Kidney (tissue), 14 donors: Measurements from ENCODE around the gene CD80. TPM values are rescaled to one million over a fixed set of nuclear protein-coding genes. Genes with fewer than 3 reads are reported as not detected.

ENCODE experiments used
- DNase-seq, 5 donors: peaks; one replicate each; pipeline ENCODE4 v3.0.0-alpha.2; 2013 to 2020
- FAIRE-seq: peaks from 2 replicates; lab custom pipeline; 2012; peaks lifted over from hg19 to GRCh38; lab: Jason Lieb, UNC
- H3K27ac ChIP-seq, 2 donors: one replicate each; pipeline ENCODE4 v1.7.0; 2013; ENCODE audit warnings: low read depth in 2 of 2, low read length in 2 of 2, inconsistent platforms in 1 of 2
- H3K27me3 ChIP-seq: one replicate; pipeline ENCODE4 v1.7.1; 2013; ENCODE audit warnings: low read length, inconsistent platforms; ENCODE audit not compliant: control insufficient read depth, insufficient read depth
- H3K36me3 ChIP-seq, 3 donors: one replicate each; pipeline versions ENCODE4 v1.7.0 to v1.7.1; 2013; ENCODE audit warnings: low read length in 3 of 3, control low read depth in 1 of 3, inconsistent platforms in 1 of 3; ENCODE audit not compliant: insufficient read depth in 3 of 3, control insufficient read depth in 2 of 3
- H3K4me1 ChIP-seq, 3 donors: one replicate each; pipeline versions ENCODE4 v1.7.0 to v1.7.1; 2013; ENCODE audit warnings: low read length in 3 of 3, inconsistent platforms in 1 of 3, low read depth in 1 of 3; ENCODE audit not compliant: control insufficient read depth in 2 of 3, insufficient read depth in 2 of 3
- H3K4me3 ChIP-seq, 3 donors: one replicate each; pipeline versions ENCODE4 v1.7.0 to v1.8.1; 2013; ENCODE audit warnings: low read length in 3 of 3, control low read depth in 1 of 3, inconsistent platforms in 1 of 3
- H3K9ac ChIP-seq, 3 donors: one replicate each; pipeline versions ENCODE4 v1.7.0 to v1.7.1; 2013; ENCODE audit warnings: low read length in 3 of 3, control low read depth in 1 of 3, inconsistent platforms in 1 of 3
- H3K9me3 ChIP-seq, 3 donors: one replicate each; pipeline versions ENCODE4 v1.7.0 to v1.7.1; 2013; ENCODE audit warnings: low read length in 3 of 3, control low read depth in 1 of 3, inconsistent platforms in 1 of 3; ENCODE audit not compliant: control insufficient read depth in 2 of 3, insufficient read depth in 1 of 3
- CTCF ChIP-seq: IDR thresholded peaks from 3 replicates; pipeline ENCODE4 v1.5.1; 2012; ENCODE audit warnings: mild to moderate bottlenecking, moderate library complexity, borderline replicate concordance; ENCODE audit not compliant: insufficient read depth; ENCODE audit errors: extremely low read depth
- intact Hi-C: fragments of 100-400 bp; cut with DNase I; formaldehyde crosslinking; loops from one replicate; pipeline ENCODE4 v1.11.1; 2022
- polyA plus RNA-seq: library from polyadenylated mRNA; stranded (reverse); fragments of 350-450 nt; fragmentation: Illumina TruSeq; extraction: RNeasy Lipid Tissue Mini Kit (QIAGEN cat#74804); gene quantifications from one replicate; pipeline ENCODE4 v1.2.3, GENCODE V29; 2014; ENCODE audit warnings: low read depth, low replicate concordance; ENCODE audit not compliant: insufficient read depth
- total RNA-seq: library from RNA; stranded (reverse); fragmentation: NEBNext Ultra II Directional; extraction: Animal tissue kit (Norgen Biotek cat#: 25700); gene quantifications from one replicate; pipeline ENCODE4 v1.2.1, GENCODE V29; 2021
- donor health status: control.
- donor health status: control.
- donor health status: control.
- donor health status: control.
- donor health status: control.
- donor health status: DM: yes; HTN: yes; CAD: no.
- donor health status: Normal renal cell carcinoma (clear cell type).

CD80 gene
- total and polyA plus RNA-seq, 2 donors from 2014 or later: 1.2 TPM; not detected in 1

DNA sequence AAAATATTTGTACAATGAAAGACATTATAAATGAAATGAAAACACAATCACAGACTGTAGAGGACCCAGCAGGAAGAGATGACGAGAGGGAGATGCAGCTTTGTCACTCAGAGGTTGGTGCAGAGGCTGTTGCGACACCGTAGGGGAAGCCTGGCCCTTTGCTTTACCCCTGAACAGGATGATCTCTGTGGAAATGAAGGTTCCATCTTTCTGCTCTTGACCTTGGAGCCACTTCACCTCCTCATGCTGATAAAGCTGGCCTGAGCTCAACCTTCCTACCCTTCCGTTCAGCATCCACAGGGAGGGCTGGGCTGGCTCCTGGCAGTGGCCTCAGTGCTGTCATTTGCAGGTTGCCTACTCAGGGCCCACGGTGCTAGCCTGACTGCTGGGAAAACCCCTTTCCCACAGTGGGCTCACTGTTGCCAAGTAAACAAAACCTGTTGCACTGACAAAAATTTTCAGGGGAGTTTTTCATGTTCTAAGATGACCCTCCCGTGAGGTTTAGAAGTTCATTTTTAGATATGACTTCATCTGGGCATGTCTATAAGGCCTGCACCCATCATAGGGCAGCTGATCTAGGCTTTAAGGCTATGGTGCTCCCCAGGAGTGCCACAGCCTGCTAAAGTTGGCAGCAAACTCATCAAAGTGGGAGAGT, 3.0 kb upstream of the CD80 start:
- intact Hi-C loops: no loop called here
- Histone ChIP-seq H3K4me1 (peaks cover 0 to 2% (median 0%) of the 10 kb centered on the region in 3 donors), H3K27me3 (no peaks in the 10 kb centered on the region), H3K9me3 (no peaks in the 10 kb centered on the region), H3K36me3 (no peaks in the 10 kb centered on the region), H3K4me3 (no peak overlapping the region), H3K27ac (no peak overlapping the region), H3K9ac (no peak overlapping the region)
- no peak for TF ChIP-seq CTCF
- no peak for DNase-seq
- no peak for FAIRE-seq

DNA sequence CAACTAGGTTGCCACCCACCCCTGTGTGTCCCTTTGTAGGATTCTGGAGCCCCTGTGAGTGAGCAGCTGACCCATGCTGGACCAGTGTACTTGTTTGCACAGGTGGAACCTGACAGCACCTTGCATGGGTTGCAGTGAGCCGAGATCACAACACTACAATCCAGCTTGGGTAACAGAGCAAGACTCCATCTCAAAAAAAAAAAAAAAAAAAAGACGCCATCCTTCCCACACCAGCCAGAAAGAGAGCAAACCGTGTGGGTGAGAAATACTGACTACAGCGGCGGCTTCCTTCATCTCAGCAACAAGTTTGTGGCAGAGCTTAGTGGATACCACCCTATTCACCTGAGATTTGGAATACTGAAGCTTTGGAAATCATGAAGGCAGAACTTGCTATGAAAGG, 746 bp upstream of the CD80 start:
- H3K9ac ChIP-seq: no peak overlapping the region
- H3K27ac ChIP-seq: no peak overlapping the region
- H3K9me3 ChIP-seq: no peaks in the 10 kb centered on the region
- no peaks in the 10 kb centered on the region for H3K36me3 ChIP-seq
- no peak for FAIRE-seq
- H3K4me3 ChIP-seq: no peak overlapping the region
- intact Hi-C loops: no loop called here
- no peak for TF ChIP-seq CTCF
- H3K27me3 ChIP-seq: no peaks in the 10 kb centered on the region
- no peak for DNase-seq
- peaks cover 0 to 2% (median 0%) of the 10 kb centered on the region in 3 donors for H3K4me1 ChIP-seq

DNA sequence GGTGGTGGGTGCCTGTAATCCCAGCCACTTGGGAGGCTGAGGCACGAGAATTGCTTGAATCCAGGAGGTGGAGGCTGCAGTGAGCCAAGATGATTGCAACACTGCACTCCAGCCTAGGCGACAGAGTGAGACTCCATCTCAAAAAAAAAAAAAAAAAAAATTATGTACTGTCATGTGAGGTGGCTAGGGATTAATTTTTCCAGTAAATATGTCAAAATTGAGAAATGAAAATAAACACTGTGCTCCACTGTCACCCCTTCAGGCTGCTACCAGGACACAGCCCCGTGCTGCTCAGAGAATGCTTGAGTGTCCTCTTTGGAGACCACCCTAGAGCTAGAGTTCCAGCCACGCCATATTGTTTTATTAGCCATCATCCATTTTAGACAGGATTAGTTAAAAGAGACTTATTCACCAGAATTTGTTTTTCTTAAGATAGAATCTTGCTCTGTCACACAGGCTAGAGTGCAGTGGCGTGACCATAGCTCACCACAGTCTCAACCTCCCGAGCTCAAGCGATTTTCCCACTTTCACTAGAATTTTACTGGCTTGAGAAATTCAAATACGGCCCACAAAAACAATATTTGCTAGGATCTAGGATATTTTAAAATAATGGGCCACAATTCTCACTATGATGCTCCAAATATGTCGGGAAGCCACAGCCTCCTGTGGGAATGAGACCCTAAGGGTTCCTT, 642 bp downstream of the CD80 start:
- Histone ChIP-seq H3K9ac (no peak overlapping the region), H3K4me1 (peaks cover 0 to 2% (median 0%) of the 10 kb centered on the region in 3 donors), H3K27me3 (no peaks in the 10 kb centered on the region), H3K36me3 (no peaks in the 10 kb centered on the region), H3K4me3 (no peak overlapping the region), H3K9me3 (no peaks in the 10 kb centered on the region), H3K27ac (no peak overlapping the region)
- no peak for TF ChIP-seq CTCF
- no peak for FAIRE-seq
- intact Hi-C loops: no loop called here
- DNase-seq: no peak
